HEK293 (cell line): Measurements from ENCODE around the gene C1orf198.

Experiments used
- GLIS2 ChIP-seq: fragments of 450-650 bp; formaldehyde crosslinking; IDR thresholded peaks from 2 replicates; pipeline ENCODE4 v1.5.1; 2016; ENCODE audit warnings: missing biosample characterization, missing genetic modification characterization
- HIC1 ChIP-seq: fragments of 450-650 bp; formaldehyde crosslinking; IDR thresholded peaks from 2 replicates; pipeline ENCODE4 v1.5.1; 2016; ENCODE audit warnings: missing biosample characterization, missing genetic modification characterization
- KLF7 ChIP-seq: fragments of 450-650 bp; formaldehyde crosslinking; IDR thresholded peaks from 2 replicates; pipeline ENCODE4 v1.5.1; 2016; ENCODE audit warnings: missing biosample characterization, missing genetic modification characterization, borderline replicate concordance
- KLF9 ChIP-seq: fragments of 450-650 bp; formaldehyde crosslinking; IDR thresholded peaks from 2 replicates; pipeline ENCODE4 v1.5.1; 2016; ENCODE audit warnings: missing biosample characterization, missing genetic modification characterization, low read depth
- PBX3 ChIP-seq: sonication (generic); formaldehyde crosslinking; IDR thresholded peaks from 2 replicates; pipeline ENCODE4 v1.8.1; 2022; ENCODE audit warnings: mild to moderate bottlenecking, moderate library complexity, missing genetic modification reagents
- PRDM4 ChIP-seq: fragments of 450-650 bp; formaldehyde crosslinking; IDR thresholded peaks from 2 replicates; pipeline ENCODE4 v1.5.1; 2017; ENCODE audit warnings: missing biosample characterization, missing genetic modification characterization
- YY2 ChIP-seq: fragments of 450-650 bp; formaldehyde crosslinking; IDR thresholded peaks from 2 replicates; pipeline ENCODE4 v1.5.1; 2016; ENCODE audit warnings: missing biosample characterization, missing genetic modification characterization
- ZBTB48 ChIP-seq: fragments of 450-650 bp; formaldehyde crosslinking; IDR thresholded peaks from 2 replicates; pipeline ENCODE4 v1.5.1; 2016; ENCODE audit warnings: missing biosample characterization, missing genetic modification characterization
- ZBTB8A ChIP-seq: fragments of 450-650 bp; formaldehyde crosslinking; IDR thresholded peaks from 2 replicates; pipeline ENCODE4 v1.5.1; 2016; ENCODE audit warnings: missing biosample characterization, missing genetic modification characterization
- ZNF16 ChIP-seq: fragments of 450-650 bp; formaldehyde crosslinking; IDR thresholded peaks from 2 replicates; pipeline ENCODE4 v1.5.1; 2016; ENCODE audit warnings: low read depth, missing biosample characterization, missing genetic modification characterization
- ZNF202 ChIP-seq: fragments of 450-650 bp; formaldehyde crosslinking; IDR thresholded peaks from 2 replicates; pipeline ENCODE4 v1.5.1; 2016; ENCODE audit warnings: missing biosample characterization, missing genetic modification characterization, borderline replicate concordance
- ZNF211 ChIP-seq: fragments of 450-650 bp; formaldehyde crosslinking; IDR thresholded peaks from 2 replicates; pipeline ENCODE4 v1.5.1; 2016; ENCODE audit warnings: low read depth, missing biosample characterization, missing genetic modification characterization
- ZNF324 ChIP-seq: fragments of 450-650 bp; formaldehyde crosslinking; IDR thresholded peaks from 2 replicates; pipeline ENCODE4 v1.5.1; 2016; ENCODE audit warnings: missing biosample characterization, missing genetic modification characterization
- ZNF335 ChIP-seq: fragments of 450-650 bp; formaldehyde crosslinking; conservative IDR thresholded peaks from 2 replicates; pipeline ENCODE4 v1.5.1; 2016; ENCODE audit warnings: missing biosample characterization, missing genetic modification characterization
- ZNF362 ChIP-seq: fragments of 450-650 bp; formaldehyde crosslinking; IDR thresholded peaks from 2 replicates; pipeline ENCODE4 v1.5.1; 2016; ENCODE audit warnings: missing biosample characterization, missing genetic modification characterization
- ZNF510 ChIP-seq: fragments of 450-650 bp; formaldehyde crosslinking; IDR thresholded peaks from 2 replicates; pipeline ENCODE4 v1.5.1; 2018; ENCODE audit warnings: mild to moderate bottlenecking, missing genetic modification characterization, missing biosample characterization; ENCODE audit not compliant: insufficient replicate concordance
- ZNF544 ChIP-seq: fragments of 450-650 bp; formaldehyde crosslinking; IDR thresholded peaks from 2 replicates; pipeline ENCODE4 v1.5.0; 2017; ENCODE audit warnings: missing biosample characterization, missing genetic modification characterization
- ZNF610 ChIP-seq: fragments of 450-650 bp; formaldehyde crosslinking; IDR thresholded peaks from 2 replicates; pipeline ENCODE4 v1.5.1; 2016; ENCODE audit warnings: missing biosample characterization, missing genetic modification characterization, borderline replicate concordance
- ZNF624 ChIP-seq: fragments of 450-650 bp; formaldehyde crosslinking; IDR thresholded peaks from 2 replicates; pipeline ENCODE4 v1.5.1; 2017; ENCODE audit warnings: missing biosample characterization, missing genetic modification characterization
- ZNF654 ChIP-seq: fragments of 450-650 bp; formaldehyde crosslinking; IDR thresholded peaks from 2 replicates; pipeline ENCODE4 v1.5.1; 2016; ENCODE audit warnings: low read depth, missing biosample characterization, missing genetic modification characterization
- ZNF707 ChIP-seq: fragments of 450-650 bp; formaldehyde crosslinking; IDR thresholded peaks from 2 replicates; pipeline ENCODE4 v1.5.1; 2016; ENCODE audit warnings: missing biosample characterization, missing genetic modification characterization
- ZNF747 ChIP-seq: fragments of 450-650 bp; formaldehyde crosslinking; IDR thresholded peaks from 2 replicates; pipeline ENCODE4 v1.5.1; 2016; ENCODE audit warnings: missing biosample characterization, missing genetic modification characterization
- ZNF768 ChIP-seq: fragments of 450-650 bp; formaldehyde crosslinking; IDR thresholded peaks from 2 replicates; pipeline ENCODE4 v1.5.1; 2018; ENCODE audit warnings: missing biosample characterization, mild to moderate bottlenecking, missing genetic modification characterization
- ZNF776 ChIP-seq: fragments of 450-650 bp; formaldehyde crosslinking; IDR thresholded peaks from 2 replicates; pipeline ENCODE4 v1.5.0; 2017; ENCODE audit warnings: missing biosample characterization, missing genetic modification characterization, borderline replicate concordance
- ZSCAN4 ChIP-seq: fragments of 450-650 bp; formaldehyde crosslinking; IDR thresholded peaks from 2 replicates; pipeline ENCODE4 v1.5.1; 2017; ENCODE audit warnings: missing biosample characterization, missing genetic modification characterization
- ZSCAN5A ChIP-seq: fragments of 450-650 bp; formaldehyde crosslinking; IDR thresholded peaks from 2 replicates; pipeline ENCODE4 v1.5.1; 2016; ENCODE audit warnings: missing biosample characterization, missing genetic modification characterization
- ZXDB ChIP-seq: fragments of 450-650 bp; formaldehyde crosslinking; IDR thresholded peaks from 2 replicates; pipeline ENCODE4 v1.5.1; 2016; ENCODE audit warnings: missing biosample characterization, missing genetic modification characterization

Gene C1orf198

GRCh38 chr1:230867903-230868735, at the start of gene C1orf198 (continued):
- TF ChIP-seq ZSCAN5A (tag by site-specific recombination): peak; percentile 96
- no peak for TF ChIP-seq ZNF211 (tag by site-specific recombination)
- no peak for TF ChIP-seq ZNF624 (tag by site-specific recombination)
- no peak for TF ChIP-seq ZNF324 (tag by site-specific recombination)
- no peak for TF ChIP-seq ZNF202 (tag by site-specific recombination)
- no peak for TF ChIP-seq ZNF510 (tag by site-specific recombination)
- peak; percentile 90 for TF ChIP-seq YY2
- TF ChIP-seq ZNF654 (tag by site-specific recombination): no peak
- peak; percentile 53; the same call in 1 of the 2 replicates for TF ChIP-seq ZBTB48
- TF ChIP-seq ZNF16: no peak
- peak; percentile 78; the same call in 1 of the 2 replicates for TF ChIP-seq ZNF610 (tag by site-specific recombination)
- TF ChIP-seq ZBTB8A (tag by site-specific recombination): peak; percentile 92
- TF ChIP-seq ZNF335: 0 out of 2 replicates have a peak, but pooled peaks have one; percentile 27
- TF ChIP-seq ZNF544 (tag by site-specific recombination): no peak
- TF ChIP-seq HIC1 (tag by site-specific recombination): peak; percentile 75; the same call in 1 of the 2 replicates
- peak; percentile 27; the same call in 1 of the 2 replicates for TF ChIP-seq GLIS2 (tag by site-specific recombination)
- TF ChIP-seq ZNF768 (tag by site-specific recombination): no peak; the same call in 1 of the 2 replicates
- TF ChIP-seq KLF7 (tag by site-specific recombination): peak; percentile 76; the same call in 1 of the 2 replicates
- TF ChIP-seq ZXDB (tag by site-specific recombination): peak; percentile 56; the same call in 1 of the 2 replicates
- TF ChIP-seq ZSCAN4 (tag by site-specific recombination): no peak
- TF ChIP-seq ZNF707 (tag by site-specific recombination): no peak
- TF ChIP-seq KLF9 (tag by site-specific recombination): no peak; the same call in 1 of the 2 replicates
- no peak for TF ChIP-seq ZNF362
- 0 out of 2 replicates have a peak, but pooled peaks have one; percentile 16 for TF ChIP-seq PBX3 (CRISPR knock-in tag)
- TF ChIP-seq PRDM4 (tag by site-specific recombination): no peak
- no peak for TF ChIP-seq ZNF776
- TF ChIP-seq ZNF747 (tag by site-specific recombination): no peak
